Large intestine (tissue), 3 donors: Measurements from ENCODE around the gene TIMM10B. TPM values are rescaled to one million over a fixed set of nuclear protein-coding genes. Genes with fewer than 3 reads are reported as not detected.
A peak's percentile ranks its signal among the peaks of the same experiment; 100 is the strongest.

Experiments
- DNase-seq, 2 donors: peaks; one replicate each; pipeline versions ENCODE4 v3.0.0 to v3.0.0-alpha.2; 2013
- H3K27ac ChIP-seq: one replicate; pipeline ENCODE4 v1.5.1; 2013; ENCODE audit warnings: low read length
- H3K27me3 ChIP-seq: 2 replicates; pipeline ENCODE4 v1.6.1; 2013; ENCODE audit warnings: low read length; ENCODE audit not compliant: control insufficient read depth, insufficient read depth
- H3K36me3 ChIP-seq: 2 replicates; pipeline ENCODE4 v1.6.1; 2013; ENCODE audit warnings: low read length; ENCODE audit not compliant: control insufficient read depth, insufficient read depth
- H3K4me1 ChIP-seq: one replicate; pipeline ENCODE4 v1.6.1; 2013; ENCODE audit warnings: low read length; ENCODE audit not compliant: control insufficient read depth, insufficient read depth
- H3K4me3 ChIP-seq: one replicate; pipeline ENCODE4 v1.5.1; 2013; ENCODE audit warnings: low read length
- H3K9me3 ChIP-seq: one replicate; pipeline ENCODE4 v1.6.1; 2013; ENCODE audit warnings: mild to moderate bottlenecking, low read depth, low read length, moderate library complexity; ENCODE audit not compliant: control insufficient read depth
- WGBS: methylation state at CpG from one replicate; pipeline ENCODE4 v1.1.5; 2013; ENCODE audit warnings: low lambda C conversion rate; ENCODE audit not compliant: insufficient coverage; 5-methylcytosine and 5-hydroxymethylcytosine counted together
- polyA plus RNA-seq: library from polyadenylated mRNA; unstranded; fragments of 120-200 nt; gene quantifications from one replicate; pipeline ENCODE4 v1.2.1, GENCODE V29; 2013

Gene TIMM10B
- polyA plus RNA-seq, 1 donor: 40.7 TPM

DNA sequence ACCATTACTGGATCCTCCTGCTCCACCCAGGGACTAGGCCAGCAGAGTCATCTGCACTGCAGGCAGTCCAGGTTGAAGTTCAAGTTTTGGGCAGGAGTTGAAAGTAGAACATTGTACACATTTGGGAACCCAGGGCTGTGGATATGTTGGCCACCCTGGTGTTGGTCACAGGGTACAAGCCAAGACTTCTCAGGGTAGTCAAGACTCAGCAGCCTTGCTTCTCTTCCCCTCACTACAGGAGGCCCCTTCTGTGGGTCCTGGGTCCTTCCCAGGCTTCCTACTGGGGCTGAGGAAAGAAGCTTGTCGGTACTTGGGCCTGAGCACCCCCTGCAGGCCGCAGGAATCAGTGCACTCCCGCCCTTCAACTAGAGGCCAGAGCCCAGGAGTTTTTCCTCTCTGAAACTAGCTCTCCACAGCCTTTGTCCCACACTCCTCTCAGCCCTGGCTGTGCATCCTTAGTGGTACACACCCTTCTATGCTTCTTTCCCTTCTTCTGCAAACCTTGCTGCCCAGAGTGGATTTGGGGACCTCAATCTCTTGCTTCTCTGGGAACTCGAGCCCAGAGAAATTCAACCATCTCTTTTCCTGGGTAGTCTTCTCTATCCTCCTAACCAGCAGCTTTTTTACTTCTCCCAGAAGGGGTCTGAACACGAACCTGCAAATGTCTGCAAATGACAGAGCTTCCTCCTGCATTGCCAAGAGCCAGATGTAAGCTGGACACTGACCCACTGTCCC lies 37.9 kb upstream of the TIMM10B start:
- H3K27ac ChIP-seq: no peak overlapping the region

DNA sequence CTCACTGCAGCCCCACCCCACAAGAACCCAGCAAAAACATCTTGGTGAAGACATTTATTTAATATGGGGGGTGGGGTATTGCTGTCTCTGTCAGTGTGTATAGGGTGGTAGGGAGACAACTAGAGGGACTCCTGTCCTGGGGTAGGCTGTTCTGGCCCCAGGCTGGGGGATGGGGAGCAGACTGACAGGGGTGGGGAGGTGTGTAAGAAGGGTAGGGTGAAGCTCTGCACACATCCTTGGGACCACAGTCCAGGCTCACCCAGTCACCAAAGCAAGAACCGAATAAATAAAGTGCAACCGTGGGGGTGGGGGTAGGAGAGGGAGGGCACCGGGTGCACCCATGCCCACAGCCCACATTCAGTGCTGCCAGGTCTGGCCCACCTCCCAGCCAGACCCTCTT lies 32.7 kb upstream of the TIMM10B start:
- no peak overlapping the region for H3K27ac ChIP-seq
- no peaks in the 10 kb centered on the region for H3K27me3 ChIP-seq
- H3K4me3 ChIP-seq: no peak overlapping the region
- WGBS: no CpG with 5 or more reads among the region's 3 CpGs
- no peak for DNase-seq
- no peaks in the 10 kb centered on the region for H3K9me3 ChIP-seq
- peaks cover 55% of the 10 kb centered on the region for H3K36me3 ChIP-seq
- no peaks in the 10 kb centered on the region for H3K4me1 ChIP-seq

More for the DNA sequence above, 37.9 kb upstream of the TIMM10B start:
- peak; percentile 46 to 49 for DNase-seq
- Histone ChIP-seq H3K27me3 (no peaks in the 10 kb centered on the region), H3K4me3 (no peak overlapping the region), H3K4me1 (peaks cover 28% of the 10 kb centered on the region), H3K36me3 (peaks cover 6% of the 10 kb centered on the region), H3K9me3 (no peaks in the 10 kb centered on the region)
- WGBS: no CpG with 5 or more reads among the region's 5 CpGs

DNA sequence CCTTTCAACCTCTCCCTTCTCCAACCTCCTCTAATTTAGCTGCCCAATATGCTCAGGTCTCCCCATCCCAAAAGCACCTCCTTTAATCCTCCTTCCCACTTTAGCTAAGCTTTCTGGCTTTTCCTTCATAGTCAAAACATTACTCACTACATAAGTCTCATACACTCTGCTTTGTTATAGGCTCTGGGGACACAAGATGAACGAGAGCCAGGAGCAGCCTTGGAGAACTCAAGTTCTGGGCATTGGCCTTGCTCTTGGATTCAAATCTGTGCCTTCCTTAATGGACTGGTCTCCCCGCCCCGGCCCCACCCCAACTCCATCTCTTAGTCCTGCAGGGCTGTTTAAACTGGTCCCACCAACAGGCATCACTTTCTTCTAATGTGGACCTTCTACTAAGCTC lies 29.1 kb upstream of the TIMM10B start:
- no peak for DNase-seq
- peaks cover 3% of the 10 kb centered on the region for H3K9me3 ChIP-seq
- H3K4me3 ChIP-seq: no peak overlapping the region
- peaks cover 90% of the 10 kb centered on the region for H3K36me3 ChIP-seq
- WGBS: no CpG with 5 or more reads among the region's 3 CpGs
- H3K27me3 ChIP-seq: no peaks in the 10 kb centered on the region
- no peaks in the 10 kb centered on the region for H3K4me1 ChIP-seq
- no peak overlapping the region for H3K27ac ChIP-seq

DNA sequence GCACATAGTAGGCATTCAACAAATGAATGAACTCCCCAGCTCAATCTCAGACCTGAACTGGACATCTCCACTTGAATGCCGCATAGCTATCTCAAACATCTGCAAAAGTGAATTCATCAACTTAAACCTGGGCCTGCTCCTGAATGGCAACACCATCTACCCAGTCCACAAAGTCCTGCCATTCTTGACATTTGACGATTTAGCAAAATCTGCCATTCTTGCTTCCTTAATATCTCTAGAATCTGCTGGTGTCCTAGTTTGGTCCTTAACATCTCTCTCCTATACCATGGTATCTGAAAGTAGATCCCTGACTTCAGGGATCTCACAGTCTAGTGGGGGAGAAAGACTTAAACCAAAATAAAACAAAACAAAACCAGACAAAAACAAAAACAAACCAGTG lies 28.1 kb upstream of the TIMM10B start:
- H3K27me3 ChIP-seq: no peaks in the 10 kb centered on the region
- no peak for DNase-seq
- H3K27ac ChIP-seq: no peak overlapping the region
- H3K4me3 ChIP-seq: no peak overlapping the region
- WGBS: no CpG with 5 or more reads among the region's 2 CpGs
- H3K4me1 ChIP-seq: peaks cover 2% of the 10 kb centered on the region
- H3K9me3 ChIP-seq: peaks cover 3% of the 10 kb centered on the region
- H3K36me3 ChIP-seq: peaks cover 96% of the 10 kb centered on the region

DNA sequence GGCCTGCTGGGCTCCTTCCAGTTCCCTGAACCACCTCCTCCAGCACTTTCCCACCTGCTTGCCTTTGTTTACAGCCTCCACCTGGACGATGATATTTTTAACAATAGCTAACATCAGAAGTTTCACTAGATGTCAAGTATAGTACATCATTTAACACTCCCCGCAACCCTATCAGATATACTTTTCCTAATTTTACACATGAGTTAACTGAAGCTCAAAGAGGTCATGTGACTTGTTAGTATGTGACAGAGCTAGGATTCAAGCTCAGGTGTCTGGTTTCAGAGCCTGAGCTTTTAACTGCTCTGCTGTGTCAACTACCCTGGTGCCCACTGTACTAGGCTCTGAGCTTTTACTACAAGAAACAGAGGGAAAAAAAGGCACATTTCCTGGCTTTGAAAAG lies 26.2 kb upstream of the TIMM10B start:
- H3K4me3 ChIP-seq: no peak overlapping the region
- H3K27ac ChIP-seq: no peak overlapping the region
- WGBS: no CpG with 5 or more reads among the region's 2 CpGs
- H3K4me1 ChIP-seq: peaks cover 17% of the 10 kb centered on the region
- H3K27me3 ChIP-seq: no peaks in the 10 kb centered on the region
- DNase-seq: no peak
- peaks cover 3% of the 10 kb centered on the region for H3K9me3 ChIP-seq
- H3K36me3 ChIP-seq: peaks cover 81% of the 10 kb centered on the region

DNA sequence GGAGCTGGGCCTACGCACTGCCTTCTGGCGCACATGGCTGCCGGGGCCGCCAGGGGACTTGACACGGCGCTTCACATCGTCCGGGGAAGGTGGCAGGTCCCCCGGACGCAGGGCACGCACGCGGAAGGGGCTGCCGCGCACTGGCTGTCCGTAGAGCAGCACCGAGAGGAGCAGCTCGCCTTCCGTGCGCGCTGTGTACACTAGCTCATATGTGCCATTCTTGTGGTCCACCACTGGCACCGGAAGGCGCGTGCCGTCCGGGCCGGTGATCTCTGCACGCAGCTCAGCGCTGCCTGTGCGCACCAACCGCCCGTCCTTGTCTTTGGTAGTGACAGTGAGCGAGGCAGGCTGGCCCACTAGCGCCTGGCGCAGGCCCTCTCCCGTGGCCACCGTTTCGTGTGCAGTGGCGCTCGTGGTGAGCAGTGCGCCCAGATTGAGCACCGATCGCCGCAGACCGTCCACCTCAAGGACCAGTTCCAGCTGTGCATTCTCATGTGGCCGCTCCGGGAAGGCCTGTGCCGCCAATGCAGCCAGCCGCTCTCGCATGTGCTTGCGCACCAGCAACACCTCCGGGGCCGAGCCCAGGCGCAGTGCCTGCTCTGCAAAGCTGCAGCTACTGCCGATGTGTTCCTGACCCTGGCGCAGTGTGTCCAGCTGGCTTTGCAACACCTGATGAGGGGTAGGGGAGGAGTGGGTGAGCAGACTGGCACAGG lies 24.8 kb upstream of the TIMM10B start:
- DNase-seq: no peak
- Histone ChIP-seq H3K27ac (no peak overlapping the region), H3K9me3 (peaks cover 3% of the 10 kb centered on the region), H3K4me1 (peaks cover 22% of the 10 kb centered on the region), H3K27me3 (no peaks in the 10 kb centered on the region), H3K4me3 (no peak overlapping the region), H3K36me3 (peaks cover 73% of the 10 kb centered on the region)
- WGBS: no CpG with 5 or more reads among the region's 56 CpGs

DNA sequence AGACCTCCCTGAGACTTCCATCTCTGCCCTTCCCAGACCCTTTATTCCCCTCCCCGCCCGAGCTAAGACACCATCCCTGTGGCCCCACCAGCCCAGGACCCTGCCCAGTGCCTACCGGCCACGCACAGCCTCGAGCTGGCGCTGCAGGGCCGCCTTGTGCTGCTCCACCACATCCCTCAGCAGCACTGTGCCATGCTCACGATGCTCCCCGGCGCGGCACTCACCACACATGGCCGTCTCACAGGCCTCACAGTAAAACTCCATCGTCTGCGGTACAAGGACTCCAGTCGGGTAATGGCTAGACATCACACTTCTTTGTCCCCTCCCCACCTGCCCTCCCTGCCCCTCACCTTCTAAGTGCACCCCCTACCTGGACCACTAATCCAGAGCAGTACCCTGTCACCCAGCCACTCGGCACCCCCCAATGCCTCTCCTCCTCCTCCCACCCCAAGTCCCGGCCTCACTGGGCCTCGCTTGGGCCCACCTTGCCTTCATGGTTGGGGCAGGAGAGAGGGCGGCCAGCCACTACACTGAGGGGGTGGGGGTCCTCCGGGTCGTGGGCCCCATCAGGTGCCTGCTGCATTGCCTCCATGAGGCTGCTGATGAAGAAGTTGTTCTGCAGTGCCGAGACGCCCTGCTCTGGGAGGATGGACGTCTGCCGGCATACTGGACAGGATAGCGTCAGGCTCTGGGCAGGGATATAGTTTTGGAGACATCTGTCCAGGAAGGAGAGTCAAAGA lies 23.6 kb upstream of the TIMM10B start:
- Histone ChIP-seq H3K27me3 (no peaks in the 10 kb centered on the region), H3K4me3 (no peak overlapping the region), H3K27ac (peak overlapping the region; percentile 69), H3K4me1 (peaks cover 22% of the 10 kb centered on the region), H3K9me3 (peaks cover 3% of the 10 kb centered on the region), H3K36me3 (peaks cover 71% of the 10 kb centered on the region)
- no peak for DNase-seq
- no CpG with 5 or more reads among the region's 26 CpGs for WGBS

DNA sequence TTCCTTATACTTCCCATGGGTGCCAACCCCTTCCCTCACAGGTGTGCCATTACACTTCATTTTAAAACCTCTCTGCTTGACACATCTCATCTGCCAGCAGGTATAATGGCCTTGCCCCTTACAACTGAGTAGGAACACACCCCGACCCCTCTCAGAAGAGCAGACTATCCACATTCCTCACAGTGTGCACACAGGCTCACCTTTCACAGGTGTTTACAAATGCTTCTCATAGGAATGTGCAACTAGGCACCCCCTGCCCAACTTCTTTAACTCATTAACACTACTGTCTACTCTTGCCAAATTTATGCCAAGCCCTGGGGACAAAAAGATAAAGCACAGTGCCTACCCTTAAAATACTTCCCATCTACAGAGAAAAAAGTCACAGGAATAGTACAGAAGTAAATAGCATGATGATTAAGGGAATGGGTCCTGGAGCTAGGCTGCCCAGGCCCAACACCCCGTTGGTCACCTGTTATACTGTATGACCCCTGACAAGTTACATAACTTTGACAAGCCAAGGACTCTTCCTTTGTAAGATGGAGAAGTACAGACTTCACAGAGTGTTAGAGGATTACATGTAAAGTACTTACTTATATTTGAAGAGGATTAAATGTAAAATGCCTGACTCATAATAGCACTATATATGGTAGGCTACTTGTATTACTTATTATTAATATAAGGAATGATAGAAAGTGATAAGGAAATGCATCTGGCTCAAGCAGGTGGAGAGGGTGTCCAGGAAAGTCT lies 22.8 kb upstream of the TIMM10B start:
- Histone ChIP-seq H3K27ac (peak overlapping the region; percentile 69), H3K4me1 (peaks cover 22% of the 10 kb centered on the region), H3K27me3 (no peaks in the 10 kb centered on the region), H3K9me3 (peaks cover 3% of the 10 kb centered on the region), H3K36me3 (peaks cover 68% of the 10 kb centered on the region), H3K4me3 (no peak overlapping the region)
- WGBS: no CpG with 5 or more reads among the region's 2 CpGs
- peak in 1 of 2 donors; percentile 26 for DNase-seq

DNA sequence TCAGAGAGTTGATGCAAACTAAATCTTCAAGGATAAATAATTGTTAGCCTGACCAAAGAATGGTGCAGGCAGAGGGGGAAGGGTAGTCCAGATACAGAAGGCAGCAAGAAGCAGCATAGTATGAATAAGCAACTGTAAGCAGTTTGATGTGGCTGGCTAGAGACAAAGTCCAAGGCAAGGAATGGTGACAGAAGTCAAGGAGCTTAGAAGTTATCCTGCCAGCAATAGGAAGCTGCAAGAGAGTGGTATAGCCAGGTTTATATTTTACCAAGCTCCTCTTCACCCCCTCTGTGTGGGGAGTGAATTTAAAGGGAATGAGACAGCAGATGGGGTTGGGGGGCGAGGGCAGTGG lies 22.2 kb upstream of the TIMM10B start:
- peak; percentile 74 to 88 for DNase-seq
- H3K27ac ChIP-seq: peak overlapping the region; percentile 69
- H3K4me3 ChIP-seq: no peak overlapping the region
- peaks cover 68% of the 10 kb centered on the region for H3K36me3 ChIP-seq
- H3K27me3 ChIP-seq: no peaks in the 10 kb centered on the region
- peaks cover 3% of the 10 kb centered on the region for H3K9me3 ChIP-seq
- H3K4me1 ChIP-seq: peaks cover 22% of the 10 kb centered on the region
- WGBS: no CpG with 5 or more reads among the region's 1 CpG
